Measurements from ENCODE around the gene PIEZO1.
"Not testable (repeated sequence)": the region's sequence is repeated elsewhere in the genome, so short reads cannot be mapped to it uniquely, and the experiment has no call there.

Gene PIEZO1, protein sequence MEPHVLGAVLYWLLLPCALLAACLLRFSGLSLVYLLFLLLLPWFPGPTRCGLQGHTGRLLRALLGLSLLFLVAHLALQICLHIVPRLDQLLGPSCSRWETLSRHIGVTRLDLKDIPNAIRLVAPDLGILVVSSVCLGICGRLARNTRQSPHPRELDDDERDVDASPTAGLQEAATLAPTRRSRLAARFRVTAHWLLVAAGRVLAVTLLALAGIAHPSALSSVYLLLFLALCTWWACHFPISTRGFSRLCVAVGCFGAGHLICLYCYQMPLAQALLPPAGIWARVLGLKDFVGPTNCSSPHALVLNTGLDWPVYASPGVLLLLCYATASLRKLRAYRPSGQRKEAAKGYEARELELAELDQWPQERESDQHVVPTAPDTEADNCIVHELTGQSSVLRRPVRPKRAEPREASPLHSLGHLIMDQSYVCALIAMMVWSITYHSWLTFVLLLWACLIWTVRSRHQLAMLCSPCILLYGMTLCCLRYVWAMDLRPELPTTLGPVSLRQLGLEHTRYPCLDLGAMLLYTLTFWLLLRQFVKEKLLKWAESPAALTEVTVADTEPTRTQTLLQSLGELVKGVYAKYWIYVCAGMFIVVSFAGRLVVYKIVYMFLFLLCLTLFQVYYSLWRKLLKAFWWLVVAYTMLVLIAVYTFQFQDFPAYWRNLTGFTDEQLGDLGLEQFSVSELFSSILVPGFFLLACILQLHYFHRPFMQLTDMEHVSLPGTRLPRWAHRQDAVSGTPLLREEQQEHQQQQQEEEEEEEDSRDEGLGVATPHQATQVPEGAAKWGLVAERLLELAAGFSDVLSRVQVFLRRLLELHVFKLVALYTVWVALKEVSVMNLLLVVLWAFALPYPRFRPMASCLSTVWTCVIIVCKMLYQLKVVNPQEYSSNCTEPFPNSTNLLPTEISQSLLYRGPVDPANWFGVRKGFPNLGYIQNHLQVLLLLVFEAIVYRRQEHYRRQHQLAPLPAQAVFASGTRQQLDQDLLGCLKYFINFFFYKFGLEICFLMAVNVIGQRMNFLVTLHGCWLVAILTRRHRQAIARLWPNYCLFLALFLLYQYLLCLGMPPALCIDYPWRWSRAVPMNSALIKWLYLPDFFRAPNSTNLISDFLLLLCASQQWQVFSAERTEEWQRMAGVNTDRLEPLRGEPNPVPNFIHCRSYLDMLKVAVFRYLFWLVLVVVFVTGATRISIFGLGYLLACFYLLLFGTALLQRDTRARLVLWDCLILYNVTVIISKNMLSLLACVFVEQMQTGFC (N-terminal part only)

DNA sequence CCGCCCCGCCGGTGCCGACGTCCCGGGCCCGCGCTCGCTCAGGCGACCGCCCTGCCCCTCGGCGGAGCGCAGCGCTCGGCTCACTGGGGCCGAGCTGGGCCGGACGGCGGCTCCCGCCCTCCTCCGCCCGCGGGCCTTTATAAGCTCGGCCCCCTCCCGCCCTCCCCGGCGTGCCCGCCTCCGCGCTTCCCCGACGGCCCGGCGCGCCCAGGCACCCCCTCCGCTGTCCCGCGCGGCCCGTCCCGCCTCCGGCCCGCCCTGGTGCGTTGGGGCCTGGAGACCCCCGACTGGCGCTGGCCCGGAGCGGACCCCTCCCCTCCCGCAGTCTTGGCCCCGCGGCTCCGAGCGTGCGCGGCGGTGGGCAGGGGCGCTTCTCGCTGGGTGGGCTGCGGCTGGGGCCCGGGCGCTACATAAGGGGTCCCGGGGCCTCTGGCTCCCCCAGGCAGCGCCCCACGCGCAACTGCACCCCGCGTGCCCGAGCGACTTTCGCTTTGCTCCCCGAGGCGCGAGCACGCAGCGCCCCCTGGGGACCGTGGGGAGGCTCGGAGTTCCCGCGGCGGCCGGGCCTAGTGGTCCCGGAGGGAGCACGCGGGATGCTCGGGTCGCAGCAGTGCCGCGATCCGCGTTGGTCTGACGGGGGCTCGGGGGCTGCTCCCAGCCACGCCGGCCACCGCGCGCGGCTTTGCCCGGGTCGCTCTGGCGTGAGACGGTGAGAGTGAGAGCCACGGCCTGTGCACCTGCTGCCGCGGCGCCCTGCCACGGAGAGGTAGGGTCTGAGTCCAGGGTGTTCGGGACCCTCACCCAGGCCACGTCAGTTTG lies at the start of gene PIEZO1:
TSS of gene PIEZO1 (minus strand) at position 115 of the 819 bp plus-strand sequence. CDS start 256 bp downstream, outside the sequence.
- no peak for DNase-seq

DNA sequence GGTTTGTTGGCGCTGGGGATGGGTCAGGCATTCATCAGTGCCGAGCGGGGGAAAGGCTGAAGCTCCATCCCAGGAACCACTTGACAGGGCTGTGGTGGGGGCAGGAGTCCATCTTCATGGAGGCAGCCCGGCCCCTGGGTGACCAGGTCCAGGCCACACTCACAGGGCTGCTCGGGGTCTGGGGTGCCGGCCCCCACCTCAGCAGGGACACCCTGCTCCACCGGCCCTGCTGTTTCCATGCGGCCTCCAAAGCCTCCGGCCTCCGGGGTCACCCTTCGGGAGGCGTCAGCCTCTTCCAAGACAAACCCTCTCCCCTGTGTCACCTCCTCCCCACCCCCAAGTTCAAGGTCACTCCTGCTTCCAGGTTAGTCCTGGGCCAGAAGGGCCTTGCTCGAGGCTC lies 49.6 kb upstream of the PIEZO1 start:
- DNase-seq = no peak

DNA sequence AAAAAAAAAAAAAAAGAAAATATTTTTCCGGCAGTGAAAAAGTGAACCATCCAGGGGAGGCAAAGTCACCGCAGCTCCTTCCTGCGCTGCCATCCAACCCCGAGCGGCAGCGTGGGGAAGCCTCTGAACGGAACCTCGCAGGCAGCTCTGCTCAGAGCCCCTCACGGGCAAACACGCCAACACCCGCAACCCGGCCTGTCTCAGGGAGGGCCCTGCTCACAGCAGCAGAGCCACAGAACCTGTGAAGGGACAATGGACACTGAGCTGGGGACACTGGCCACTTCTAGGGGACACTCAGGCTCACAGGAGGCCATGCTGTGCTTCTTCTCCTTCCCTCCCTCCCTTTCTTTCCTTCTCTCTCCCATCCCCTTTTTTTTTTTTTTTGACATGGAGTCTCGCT lies 48.1 kb upstream of the PIEZO1 start:
- DNase-seq = no peak

DNA sequence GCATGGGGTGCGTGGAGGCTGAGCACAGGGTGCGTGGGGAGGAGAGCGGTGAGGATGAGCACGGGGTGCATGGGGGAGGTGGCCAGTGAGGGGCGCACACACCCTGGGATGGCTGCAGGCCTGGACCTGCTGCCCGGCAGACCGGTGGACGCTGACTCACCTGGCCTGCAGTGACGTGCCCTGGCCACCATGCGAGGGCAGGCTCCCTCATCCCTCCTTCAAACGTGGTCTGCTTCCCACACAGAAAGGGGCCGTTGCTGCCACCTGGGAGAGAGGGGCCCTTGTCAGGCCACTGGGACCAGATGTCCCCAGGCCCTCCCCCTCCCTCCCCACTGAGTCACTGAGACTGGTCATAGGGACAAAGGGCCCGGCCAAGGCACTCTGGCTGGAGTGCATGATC lies 46.8 kb upstream of the PIEZO1 start:
- DNase-seq = no peak

DNA sequence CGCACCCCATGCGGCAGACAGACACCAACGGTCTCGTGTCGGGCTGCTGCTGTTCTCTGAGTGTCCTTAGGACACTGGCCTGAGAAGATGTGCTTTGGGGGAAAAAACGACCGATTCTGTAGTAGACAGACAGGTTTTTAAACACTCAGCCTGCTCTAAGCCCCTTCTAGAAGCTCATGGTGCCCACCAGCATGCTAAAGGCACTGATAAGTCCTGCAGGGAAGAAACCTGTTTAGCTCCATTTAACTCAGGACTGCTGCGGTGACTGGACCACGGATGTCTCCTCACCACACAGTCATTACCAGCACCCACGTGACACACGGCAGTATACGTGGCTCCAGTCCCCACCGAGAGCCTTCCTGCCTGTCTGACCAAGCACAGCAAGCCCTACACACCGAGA lies 45.8 kb upstream of the PIEZO1 start:
- no peak for DNase-seq

DNA sequence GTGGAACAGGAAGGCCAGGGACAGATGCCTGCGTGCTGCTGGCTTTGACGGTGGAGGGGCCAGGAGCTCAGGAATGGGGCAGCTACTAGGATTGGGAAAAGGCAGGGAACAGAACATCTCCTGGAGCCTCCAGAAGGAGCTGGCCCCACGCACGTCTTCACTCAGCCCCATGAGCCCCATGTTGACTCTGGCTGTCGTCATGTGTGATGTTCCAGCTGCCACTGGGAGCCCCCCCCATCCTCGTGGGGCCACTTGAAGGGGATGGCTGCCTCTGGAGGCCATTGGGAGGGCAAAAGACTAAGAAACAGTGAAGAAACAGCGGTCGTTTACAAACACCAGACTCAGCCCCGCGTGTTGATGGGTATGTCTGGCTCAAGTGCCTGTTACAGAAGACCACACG lies 45.2 kb upstream of the PIEZO1 start:
- DNase-seq = no peak

DNA sequence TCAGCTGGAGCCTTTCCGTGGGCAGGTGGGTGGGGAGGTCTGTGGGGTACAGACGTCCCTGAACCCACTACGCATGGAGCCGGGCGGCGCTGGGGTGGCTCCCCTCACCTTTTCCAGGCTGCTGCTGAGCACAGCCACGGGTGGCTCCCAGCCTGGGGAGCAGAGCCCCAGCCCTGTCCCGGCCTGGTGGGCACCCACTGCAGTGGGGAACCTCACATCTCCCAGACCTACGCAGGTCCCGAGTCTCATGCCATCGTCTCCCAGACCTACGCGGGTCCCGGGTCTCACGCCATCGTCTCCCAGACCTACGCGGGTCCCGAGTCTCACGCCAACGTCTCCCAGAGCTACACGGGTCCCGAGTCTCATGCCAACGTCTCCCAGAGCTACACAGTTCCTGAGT lies 43.7 kb upstream of the PIEZO1 start:
- DNase-seq = no peak

DNA sequence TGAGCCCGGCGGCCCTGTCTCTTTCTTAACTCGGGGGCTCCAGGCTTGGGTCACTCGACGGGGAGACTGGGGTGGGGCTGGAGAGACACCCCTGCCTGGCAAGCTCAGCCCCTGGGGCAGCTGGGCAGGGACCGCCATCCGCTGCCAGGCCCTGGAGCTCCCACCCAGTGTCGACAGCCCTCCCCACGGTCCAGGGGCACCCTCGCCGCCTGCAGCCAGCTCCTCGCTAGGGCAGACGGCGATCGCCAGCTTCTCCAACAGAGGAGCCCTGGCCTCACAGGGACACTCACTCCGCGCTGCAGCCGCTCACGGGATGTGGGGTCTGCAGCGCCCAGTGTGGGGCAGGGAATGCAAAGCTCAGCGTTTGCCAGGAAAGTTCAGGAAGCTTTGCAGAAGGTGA lies 42.7 kb upstream of the PIEZO1 start:
- DNase-seq = no peak

DNA sequence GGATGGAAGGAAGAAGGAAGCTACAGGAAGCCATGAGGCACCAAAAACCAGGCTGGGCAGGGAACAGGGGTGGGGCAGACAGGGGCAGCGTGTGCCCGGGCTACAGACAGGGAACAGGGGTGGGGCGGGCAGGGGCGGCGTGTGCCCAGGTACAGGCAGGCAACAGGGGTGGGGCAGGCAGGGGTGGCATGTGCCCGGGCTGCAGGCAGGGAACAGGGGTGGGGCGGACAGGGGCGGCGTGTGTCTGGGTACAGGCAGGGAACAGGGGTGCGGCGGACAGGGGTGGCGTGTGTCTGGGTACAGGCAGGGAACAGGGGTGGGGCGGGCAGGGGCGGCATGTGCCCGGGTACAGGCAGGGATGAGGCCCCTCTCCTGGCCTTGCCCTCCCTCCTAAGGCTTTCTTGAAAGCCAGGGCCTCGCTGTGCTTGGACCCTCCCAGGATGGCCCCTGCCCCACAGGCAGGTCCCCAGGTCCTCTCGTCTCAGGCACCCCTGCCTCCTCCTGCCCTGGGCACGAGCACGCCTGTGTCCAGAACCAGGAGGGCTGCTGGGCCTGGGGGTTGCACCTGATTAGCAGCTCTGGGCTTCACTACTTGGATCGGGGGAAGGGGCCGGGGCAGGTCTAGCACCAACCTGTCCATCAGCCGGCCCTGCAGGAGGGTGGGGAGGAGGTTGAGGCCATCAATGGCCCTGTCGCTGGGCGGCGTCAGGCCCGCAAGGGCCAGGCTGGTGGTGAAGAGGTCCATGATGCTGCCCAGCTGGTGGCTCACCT lies 41.2 kb upstream of the PIEZO1 start:
- no peak for DNase-seq

DNA sequence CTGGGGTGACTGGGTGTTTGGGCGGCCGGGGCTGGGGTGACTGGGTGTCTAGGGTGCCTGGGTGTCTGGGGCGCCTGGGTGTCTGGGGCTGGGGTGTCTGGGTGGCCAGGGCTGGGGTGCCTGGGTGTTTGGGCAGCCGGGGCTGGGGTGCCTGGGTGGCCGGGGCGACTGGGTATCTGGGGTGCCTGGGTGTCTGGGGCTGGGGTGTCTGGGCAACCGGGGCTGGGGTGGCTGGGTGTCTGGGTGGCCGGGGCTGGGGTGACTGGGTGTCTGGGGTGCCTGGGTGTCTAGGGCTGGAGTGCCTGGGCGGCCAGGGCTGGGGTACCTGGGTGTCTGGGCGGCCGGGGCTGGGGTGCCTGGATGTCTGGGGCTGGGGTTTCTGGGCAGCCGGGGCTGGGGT lies 40.1 kb upstream of the PIEZO1 start:
- no peak for DNase-seq

DNA sequence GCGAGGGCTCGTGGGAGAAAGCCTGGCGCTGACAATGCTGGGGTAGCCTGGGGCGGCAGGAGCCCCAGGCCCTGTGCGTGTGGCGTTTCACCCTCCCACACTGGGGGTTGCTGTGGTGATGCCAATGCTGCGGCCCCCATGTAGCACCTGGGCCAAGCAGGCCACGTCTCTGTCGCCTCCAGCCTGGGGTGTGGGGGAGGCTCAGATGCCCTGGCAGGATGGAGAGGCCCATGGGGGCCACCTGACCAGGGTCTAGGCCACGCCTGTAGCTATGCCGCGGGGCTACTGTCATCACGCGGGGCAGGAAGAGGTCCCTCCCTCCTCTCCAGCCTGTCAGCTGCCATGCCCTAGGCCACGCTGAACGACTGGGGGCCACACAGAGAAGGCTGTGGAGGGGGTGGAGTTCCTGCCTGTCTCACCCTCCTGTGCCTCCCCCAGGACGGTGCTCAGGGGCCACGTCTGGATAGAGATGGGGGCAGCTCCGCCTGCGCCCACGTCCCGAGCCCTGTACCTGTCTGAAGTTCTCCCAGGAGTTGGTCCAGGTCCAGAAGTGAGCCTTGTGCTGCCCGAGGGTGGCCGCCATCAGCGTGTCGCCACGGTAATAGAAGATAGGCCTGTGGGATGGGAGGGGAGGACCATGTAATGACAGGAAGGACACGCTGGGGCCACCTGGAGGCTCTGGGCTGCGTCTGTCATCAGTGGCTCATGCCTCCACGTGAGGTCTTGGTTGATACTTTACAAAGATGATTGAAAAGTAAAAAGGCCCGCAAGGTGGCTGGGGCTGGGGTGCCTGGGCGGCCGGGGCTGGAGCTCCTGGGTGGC lies 39.4 kb upstream of the PIEZO1 start:
- no peak for DNase-seq

DNA sequence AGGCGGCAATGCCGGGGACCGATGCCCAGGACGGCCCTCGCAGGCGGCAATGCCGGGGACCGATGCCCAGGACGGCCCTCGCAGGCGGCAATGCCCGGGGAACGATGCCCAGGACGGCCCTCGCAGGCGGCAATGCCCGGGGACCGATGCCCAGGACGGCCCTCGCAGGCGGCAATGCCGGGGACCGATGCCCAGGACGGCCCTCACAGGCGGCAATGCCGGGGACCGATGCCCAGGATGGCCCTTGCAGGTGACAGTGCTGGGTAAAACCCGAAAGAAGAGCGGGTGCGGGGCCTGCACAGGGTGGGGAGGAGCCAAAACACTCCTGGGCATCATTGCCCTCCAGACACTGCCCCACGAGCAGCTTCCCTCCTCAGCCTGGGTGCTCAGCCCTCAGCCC lies 38.6 kb upstream of the PIEZO1 start:
- DNase-seq = not testable (repeated sequence)

DNA sequence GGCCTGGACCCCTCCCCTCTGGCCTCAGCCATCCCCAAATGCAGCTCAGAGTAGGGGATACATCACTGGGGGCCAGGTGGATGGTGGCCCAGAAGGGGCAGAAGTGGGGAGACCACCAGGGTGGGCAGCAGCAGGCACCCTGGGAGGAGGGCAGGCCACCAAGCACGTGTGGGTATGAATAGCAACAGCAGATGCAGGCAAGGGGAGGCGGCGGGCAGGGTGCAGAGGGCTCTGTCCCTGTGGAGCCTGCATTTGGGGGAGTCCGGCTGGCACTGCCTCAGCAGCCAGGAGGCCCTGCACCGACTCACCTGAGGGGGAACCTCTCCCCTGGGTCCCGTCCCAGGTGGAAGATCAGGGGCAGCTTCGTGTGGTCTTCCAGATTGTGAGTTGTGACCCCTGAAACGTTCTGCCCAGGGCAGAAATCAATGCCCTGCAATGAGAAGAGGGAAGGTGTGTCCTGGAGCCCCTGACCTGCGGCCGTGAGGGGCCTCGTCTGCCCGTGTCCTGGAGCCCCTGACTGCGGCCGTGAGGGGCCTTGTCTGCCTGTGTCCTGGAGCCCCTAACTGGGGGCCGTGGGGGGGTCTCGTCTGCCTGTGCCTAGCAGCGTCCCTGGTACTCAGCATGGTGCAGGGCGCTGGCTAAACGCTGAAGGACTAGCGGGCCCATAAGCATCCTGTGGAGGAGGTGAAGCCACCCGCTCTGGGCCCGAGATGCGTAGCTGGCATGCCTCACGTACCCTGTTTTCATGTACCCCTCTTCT lies 37.4 kb upstream of the PIEZO1 start:
- no peak for DNase-seq

DNA sequence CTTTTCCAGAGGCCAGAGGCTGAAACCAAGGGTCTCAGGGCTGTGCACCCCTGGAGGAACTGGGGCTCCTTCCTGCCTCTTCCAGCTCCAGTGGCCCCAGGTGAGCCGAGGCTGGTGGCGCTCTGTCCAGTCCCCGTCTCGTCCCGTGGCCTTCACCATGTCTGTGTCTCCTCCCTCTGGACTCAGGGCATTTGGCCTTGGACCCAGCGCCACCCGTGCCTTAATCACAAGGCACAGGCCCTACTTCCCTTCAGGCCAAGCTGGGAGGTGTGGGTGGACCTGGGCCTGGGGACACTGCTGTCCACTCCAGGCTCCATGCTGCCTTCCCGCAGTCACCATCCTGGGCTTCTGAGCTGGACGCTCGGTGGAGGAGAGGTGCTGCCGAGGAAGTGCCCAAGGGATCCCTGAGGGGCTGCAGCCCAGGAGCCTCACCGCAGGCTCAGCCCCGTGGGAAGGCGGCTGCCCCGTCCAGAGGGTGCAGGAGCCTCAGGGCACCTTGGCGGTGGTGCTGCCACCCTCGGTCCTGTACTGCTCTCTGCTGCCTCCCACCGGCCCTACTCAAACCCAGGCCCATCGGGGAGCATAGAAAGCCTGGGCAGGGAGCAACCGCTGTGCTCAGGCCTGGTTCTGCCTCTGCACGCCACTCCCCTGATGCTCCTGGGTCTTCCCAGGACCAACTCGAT lies 36.3 kb upstream of the PIEZO1 start:
- no peak for DNase-seq

DNA sequence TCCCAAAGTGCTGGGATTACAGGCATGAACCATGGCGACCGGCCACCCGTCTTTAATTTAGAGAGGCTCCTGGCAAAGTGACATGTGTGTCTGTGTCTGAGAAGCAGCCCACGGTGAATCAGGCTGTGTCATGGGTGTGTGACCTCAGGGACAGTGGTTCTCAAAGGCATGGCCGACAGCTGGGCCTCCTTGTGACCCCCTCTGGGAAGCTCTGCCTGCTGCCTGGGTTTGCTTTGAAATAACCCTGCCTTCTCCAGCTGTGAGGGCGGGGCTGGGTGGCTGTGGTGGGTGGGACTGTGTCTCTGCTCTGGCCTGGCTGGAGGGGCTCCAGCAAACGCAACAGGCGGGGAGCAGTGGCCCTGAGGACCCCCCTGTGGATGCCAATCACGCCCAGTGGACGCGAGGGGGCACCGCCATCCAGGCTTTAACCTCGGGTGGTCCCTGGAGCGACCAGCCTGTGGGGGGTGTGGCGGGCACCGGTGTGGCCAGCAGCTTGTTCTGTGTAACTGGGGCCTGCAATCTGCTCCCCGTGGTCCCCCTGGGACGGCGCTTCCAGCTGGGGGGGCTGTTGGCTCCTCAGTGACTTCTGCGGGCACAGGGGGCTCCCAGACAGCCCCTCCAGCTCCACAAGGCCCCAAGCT lies 35.5 kb upstream of the PIEZO1 start:
- DNase-seq = no peak

DNA sequence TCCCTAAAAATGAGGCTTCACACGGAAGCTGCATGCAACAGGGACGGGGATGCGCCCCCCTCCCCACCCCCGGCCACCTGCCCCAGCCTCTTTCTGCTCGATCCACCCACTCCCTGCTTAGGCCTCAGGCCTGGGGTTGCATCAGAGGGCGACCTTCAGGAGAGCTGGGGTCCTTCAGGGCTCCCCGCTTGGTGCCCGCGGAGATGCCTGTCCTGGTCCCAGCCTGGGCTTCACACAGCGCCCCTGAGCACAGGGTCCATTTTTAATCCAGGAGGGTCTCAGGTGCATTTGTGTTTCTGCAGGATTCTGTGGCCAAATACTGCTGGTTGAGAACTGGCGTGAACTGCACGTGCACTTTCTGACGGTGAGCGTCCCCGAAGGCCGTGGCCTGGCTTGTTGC lies 34.1 kb upstream of the PIEZO1 start:
- DNase-seq = no peak

DNA sequence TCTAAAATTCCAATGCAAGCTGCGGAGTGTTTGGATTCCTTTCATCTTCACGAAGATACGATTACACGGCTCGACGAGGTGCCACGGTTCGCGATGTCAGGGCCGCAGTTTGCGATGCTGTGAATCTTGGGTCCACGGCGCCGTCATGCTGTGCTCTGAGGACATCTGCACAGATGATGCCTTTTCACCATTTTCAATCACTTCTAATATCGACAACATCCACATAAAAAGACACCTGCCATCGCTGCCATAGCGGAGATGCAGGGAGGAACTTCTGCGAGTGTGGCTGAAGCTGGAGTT lies 33.5 kb upstream of the PIEZO1 start:
- DNase-seq = no peak

DNA sequence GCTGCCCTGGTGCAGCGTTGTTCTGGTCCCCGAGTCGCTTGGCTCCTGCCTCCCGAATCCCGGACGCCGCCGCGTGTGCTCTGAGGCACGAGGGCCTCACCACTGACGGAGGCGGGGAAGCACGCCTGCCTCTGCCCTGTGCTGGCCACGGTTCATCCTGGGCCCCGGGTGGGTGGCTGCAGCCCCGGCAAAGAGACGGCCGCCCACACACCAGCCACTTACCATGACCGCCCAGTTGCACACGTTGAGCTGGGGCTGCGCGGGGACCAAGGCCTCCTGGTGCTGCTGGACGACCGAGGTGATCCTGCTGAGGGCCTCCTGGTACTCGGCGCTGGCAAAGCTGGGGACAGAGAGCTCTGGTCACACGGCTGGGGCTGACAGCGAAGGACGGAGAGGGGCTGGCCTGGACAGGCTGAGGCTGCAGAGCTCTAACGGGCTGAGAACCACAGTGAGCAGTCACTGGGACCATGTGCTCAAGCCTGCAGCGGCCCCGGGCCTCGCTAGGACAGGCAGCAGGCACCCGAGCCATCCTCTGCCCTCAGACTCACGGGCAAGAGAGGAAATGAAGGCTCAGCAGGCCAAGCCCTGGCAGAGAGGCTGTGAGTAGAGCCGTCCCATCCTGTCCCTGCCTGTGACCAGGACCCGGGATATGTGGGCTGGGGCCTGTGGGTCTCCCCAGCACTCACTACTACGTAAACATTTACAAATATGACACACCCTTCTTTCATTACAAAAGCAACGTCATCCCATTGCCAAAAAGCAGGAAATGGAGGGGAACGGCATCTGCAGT lies 33.0 kb upstream of the PIEZO1 start:
- no peak for DNase-seq
